ENCODE data around the gene SPOP.

The SPOP gene

DNA sequence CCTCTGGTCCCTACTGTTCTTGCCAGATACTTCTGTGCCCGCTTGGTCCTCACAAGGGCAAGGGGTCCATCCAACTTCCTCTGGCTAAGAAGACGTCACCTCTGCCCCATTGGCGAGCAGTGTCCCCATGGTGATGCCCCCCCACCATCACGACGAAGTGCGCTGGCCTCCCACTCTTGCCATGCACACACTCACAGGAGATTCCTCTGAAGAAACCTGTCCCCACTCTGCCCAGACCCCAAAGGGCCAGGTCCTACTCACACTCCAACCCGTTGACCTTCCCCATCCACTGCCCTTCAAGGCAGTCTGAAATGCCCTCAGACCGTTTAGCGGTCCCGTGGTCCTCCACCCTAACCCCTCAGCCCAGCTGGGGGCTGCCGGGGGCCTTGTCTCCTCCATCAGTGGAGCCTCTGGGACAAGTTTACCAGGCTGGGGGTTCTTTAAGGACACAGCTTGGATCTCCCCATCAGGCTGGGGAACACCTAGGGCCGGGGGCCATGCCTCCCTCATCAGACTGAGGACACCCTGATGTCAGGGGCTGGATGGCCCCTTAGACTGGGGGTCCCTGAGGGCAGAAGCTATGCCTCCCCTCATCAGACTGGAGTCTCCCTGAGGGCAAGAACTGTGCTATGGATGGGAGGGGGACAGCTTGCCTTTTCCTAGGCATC, 95.7 kb downstream of the SPOP start:
- Histone ChIP-seq H3K27ac (ENCODE audit: low read depth, low read length) (no peak overlapping the region), H3K4me3 (ENCODE audit: low read length) (no peak overlapping the region), H3K9me3 (ENCODE audit: insufficient read depth, low read depth, low read length) (no peaks in the 10 kb centered on the region), H3K4me1 (ENCODE audit: insufficient read depth, low read length) (no peaks in the 10 kb centered on the region), H3K27me3 (ENCODE audit: insufficient read depth, low read length) (peaks cover 13% of the 10 kb centered on the region), H3K36me3 (ENCODE audit: insufficient read depth, low read length) (no peaks in the 10 kb centered on the region), H3K9ac (ENCODE audit: low read depth, low read length) (no peak overlapping the region)
- WGBS: 91% methylated on average over 12 of the region's 12 CpGs

DNA sequence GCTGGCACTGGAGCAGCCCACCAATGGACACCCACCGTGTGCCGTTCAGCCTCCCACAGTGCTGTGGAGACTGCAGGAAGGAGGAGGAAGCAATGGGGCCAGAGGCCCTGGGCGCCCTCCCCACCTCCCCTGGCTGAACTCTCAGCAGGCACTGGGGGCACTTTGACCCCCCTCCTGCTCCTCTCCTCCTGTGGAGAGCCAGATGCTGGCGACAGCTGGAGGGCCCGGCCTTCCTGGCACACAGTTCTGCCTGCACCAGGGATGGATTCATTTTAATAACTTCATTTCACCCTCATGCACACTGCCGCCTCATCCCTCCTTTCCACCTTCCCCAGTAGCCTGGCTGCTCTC, 96.3 kb downstream of the SPOP start:
- H3K4me3 ChIP-seq (ENCODE audit: low read length): no peak overlapping the region
- no peaks in the 10 kb centered on the region for H3K9me3 ChIP-seq (ENCODE audit: insufficient read depth, low read depth, low read length)
- no peak overlapping the region for H3K27ac ChIP-seq (ENCODE audit: low read depth, low read length)
- H3K9ac ChIP-seq (ENCODE audit: low read depth, low read length): no peak overlapping the region
- no peaks in the 10 kb centered on the region for H3K4me1 ChIP-seq (ENCODE audit: insufficient read depth, low read length)
- peaks cover 16% of the 10 kb centered on the region for H3K27me3 ChIP-seq (ENCODE audit: insufficient read depth, low read length)
- 78% methylated on average over 6 of the region's 6 CpGs for WGBS
- no peaks in the 10 kb centered on the region for H3K36me3 ChIP-seq (ENCODE audit: insufficient read depth, low read length)

DNA sequence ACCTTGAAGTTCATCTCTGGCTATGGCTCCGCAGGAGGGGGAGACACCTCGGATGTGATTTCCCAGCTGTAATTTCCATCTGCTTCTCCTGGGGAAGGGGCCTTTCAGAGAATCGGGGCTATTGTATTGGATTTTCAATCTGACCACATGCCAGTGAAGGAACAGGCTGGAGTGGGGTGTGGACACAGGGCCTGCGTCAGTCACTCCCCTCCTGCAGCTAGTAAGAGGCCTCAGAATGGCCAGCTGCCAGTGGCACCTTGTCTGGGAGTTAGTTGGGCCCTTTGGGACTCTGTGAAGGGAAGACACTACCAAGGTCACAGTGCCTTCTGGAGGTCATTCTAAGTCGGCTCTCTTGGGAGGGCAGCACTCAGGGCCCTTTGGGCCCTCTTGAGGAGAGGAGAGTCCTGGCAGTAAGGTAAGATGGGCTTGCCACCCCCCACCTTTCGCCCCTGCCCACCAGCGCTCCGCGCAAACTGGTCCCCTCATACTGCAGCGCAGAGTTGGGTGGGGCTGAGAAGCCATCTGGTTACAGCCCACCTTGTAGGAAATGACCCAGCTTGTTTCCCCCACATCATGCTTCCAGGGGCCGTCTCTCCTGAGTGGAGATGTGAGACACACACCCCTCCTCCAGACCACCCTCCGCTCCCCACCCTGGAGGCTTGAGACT, 96.8 kb downstream of the SPOP start:
- H3K27ac ChIP-seq (ENCODE audit: low read depth, low read length): no peak overlapping the region
- no peaks in the 10 kb centered on the region for H3K9me3 ChIP-seq (ENCODE audit: insufficient read depth, low read depth, low read length)
- no peak overlapping the region for H3K4me3 ChIP-seq (ENCODE audit: low read length)
- WGBS: 92% methylated on average over 12 of the region's 12 CpGs
- no peaks in the 10 kb centered on the region for H3K4me1 ChIP-seq (ENCODE audit: insufficient read depth, low read length)
- no peaks in the 10 kb centered on the region for H3K36me3 ChIP-seq (ENCODE audit: insufficient read depth, low read length)
- H3K9ac ChIP-seq (ENCODE audit: low read depth, low read length): no peak overlapping the region
- peaks cover 16% of the 10 kb centered on the region for H3K27me3 ChIP-seq (ENCODE audit: insufficient read depth, low read length)

DNA sequence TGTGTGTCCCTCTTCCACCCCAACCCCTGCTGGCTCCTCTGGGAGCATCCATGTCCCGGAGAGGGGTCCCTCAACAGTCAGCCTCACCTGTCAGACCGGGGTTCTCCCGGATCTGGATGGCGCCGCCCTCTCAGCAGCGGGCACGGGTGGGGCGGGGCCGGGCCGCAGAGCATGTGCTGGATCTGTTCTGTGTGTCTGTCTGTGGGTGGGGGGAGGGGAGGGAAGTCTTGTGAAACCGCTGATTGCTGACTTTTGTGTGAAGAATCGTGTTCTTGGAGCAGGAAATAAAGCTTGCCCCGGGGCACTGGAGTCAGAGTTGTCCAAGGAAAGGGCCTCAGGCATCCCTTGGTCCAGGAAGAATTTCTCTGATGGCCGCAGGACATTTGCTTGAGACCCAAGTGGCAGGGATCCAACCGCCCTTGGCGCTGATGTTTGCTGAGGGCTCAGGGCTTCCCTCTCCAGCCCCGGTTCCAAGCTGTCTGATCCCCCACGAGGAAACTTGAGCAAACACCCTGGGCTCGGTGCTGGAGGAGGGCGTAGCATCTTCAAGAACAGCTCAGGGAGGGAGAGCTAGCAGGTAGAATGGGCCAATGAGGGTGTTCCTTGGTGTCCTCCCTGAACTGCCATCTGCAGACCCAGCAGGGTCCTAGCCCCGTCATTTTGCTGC, 97.7 kb downstream of the SPOP start:
- no peak overlapping the region for H3K9ac ChIP-seq (ENCODE audit: low read depth, low read length)
- peaks cover 17% of the 10 kb centered on the region for H3K27me3 ChIP-seq (ENCODE audit: insufficient read depth, low read length)
- no peaks in the 10 kb centered on the region for H3K9me3 ChIP-seq (ENCODE audit: insufficient read depth, low read depth, low read length)
- no peak overlapping the region for H3K27ac ChIP-seq (ENCODE audit: low read depth, low read length)
- H3K36me3 ChIP-seq (ENCODE audit: insufficient read depth, low read length): no peaks in the 10 kb centered on the region
- H3K4me1 ChIP-seq (ENCODE audit: insufficient read depth, low read length): peaks cover under 1% of the 10 kb centered on the region; the same call in 1 of the 2 replicates
- WGBS: 91% methylated on average over 21 of the region's 21 CpGs
- no peak overlapping the region for H3K4me3 ChIP-seq (ENCODE audit: low read length)

DNA sequence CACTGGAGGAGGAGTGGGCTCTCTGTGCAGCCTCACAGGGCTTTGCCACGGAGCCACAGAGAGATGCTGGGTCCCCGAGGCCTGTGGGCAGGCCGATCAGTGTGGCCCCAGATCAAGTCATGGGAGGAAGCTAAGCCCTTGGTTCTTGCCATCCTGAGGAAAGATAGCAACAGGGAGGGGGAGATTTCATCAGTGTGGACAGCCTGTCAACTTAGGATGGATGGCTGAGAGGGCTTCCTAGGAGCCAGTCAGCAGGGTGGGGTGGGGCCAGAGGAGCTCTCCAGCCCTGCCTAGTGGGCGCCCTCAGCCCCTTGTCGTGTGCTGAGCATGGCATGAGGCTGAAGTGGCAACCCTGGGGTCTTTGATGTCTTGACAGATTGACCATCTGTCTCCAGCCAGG, 98.4 kb downstream of the SPOP start:
- Histone ChIP-seq H3K36me3 (ENCODE audit: insufficient read depth, low read length) (no peaks in the 10 kb centered on the region), H3K4me3 (ENCODE audit: low read length) (no peak overlapping the region), H3K9me3 (ENCODE audit: insufficient read depth, low read depth, low read length) (no peaks in the 10 kb centered on the region), H3K9ac (ENCODE audit: low read depth, low read length) (no peak overlapping the region), H3K27ac (ENCODE audit: low read depth, low read length) (no peak overlapping the region), H3K27me3 (ENCODE audit: insufficient read depth, low read length) (peaks cover 23% of the 10 kb centered on the region), H3K4me1 (ENCODE audit: insufficient read depth, low read length) (peaks cover 5% of the 10 kb centered on the region; the same call in 1 of the 2 replicates)
- 85% methylated on average over 5 of the region's 5 CpGs for WGBS

DNA sequence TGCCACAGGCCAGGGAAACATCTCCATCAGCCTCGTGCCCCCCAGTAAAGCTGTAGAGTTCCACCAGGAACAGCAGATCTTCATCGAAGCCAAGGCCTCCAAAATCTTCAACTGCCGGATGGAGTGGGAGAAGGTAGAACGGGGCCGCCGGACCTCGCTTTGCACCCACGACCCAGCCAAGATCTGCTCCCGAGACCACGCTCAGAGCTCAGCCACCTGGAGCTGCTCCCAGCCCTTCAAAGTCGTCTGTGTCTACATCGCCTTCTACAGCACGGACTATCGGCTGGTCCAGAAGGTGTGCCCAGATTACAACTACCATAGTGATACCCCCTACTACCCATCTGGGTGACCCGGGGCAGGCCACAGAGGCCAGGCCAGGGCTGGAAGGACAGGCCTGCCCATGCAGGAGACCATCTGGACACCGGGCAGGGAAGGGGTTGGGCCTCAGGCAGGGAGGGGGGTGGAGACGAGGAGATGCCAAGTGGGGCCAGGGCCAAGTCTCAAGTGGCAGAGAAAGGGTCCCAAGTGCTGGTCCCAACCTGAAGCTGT, 98.9 kb downstream of the SPOP start:
- Histone ChIP-seq H3K4me3 (ENCODE audit: low read length) (no peak overlapping the region), H3K27me3 (ENCODE audit: insufficient read depth, low read length) (peaks cover 23% of the 10 kb centered on the region), H3K4me1 (ENCODE audit: insufficient read depth, low read length) (peaks cover 5% of the 10 kb centered on the region), H3K36me3 (ENCODE audit: insufficient read depth, low read length) (no peaks in the 10 kb centered on the region), H3K9ac (ENCODE audit: low read depth, low read length) (no peak overlapping the region), H3K9me3 (ENCODE audit: insufficient read depth, low read depth, low read length) (no peaks in the 10 kb centered on the region), H3K27ac (ENCODE audit: low read depth, low read length) (no peak overlapping the region)
- WGBS: 94% methylated on average over 17 of the region's 17 CpGs

DNA sequence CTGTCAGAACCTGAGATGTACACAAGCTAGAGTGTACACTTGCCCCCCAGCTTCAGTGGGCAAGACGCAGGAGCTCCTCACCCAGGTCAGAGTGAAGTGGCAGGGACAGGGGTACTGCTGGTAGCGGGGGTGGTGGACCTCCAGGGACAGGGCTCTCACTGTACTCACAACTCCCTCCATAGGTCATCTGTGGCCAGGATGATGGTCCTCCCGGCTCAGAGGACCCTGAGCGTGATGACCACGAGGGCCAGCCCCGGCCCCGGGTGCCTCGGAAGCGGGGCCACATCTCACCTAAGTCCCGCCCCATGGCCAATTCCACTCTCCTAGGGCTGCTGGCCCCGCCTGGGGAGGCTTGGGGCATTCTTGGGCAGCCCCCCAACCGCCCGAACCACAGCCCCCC, 99.5 kb downstream of the SPOP start:
- Histone ChIP-seq H3K4me3 (ENCODE audit: low read length) (no peak overlapping the region), H3K27me3 (ENCODE audit: insufficient read depth, low read length) (peaks cover 23% of the 10 kb centered on the region), H3K9me3 (ENCODE audit: insufficient read depth, low read depth, low read length) (no peaks in the 10 kb centered on the region), H3K9ac (ENCODE audit: low read depth, low read length) (no peak overlapping the region), H3K27ac (ENCODE audit: low read depth, low read length) (no peak overlapping the region), H3K4me1 (ENCODE audit: insufficient read depth, low read length) (peaks cover 5% of the 10 kb centered on the region), H3K36me3 (ENCODE audit: insufficient read depth, low read length) (no peaks in the 10 kb centered on the region)
- 90% methylated on average over 13 of the region's 13 CpGs for WGBS

DNA sequence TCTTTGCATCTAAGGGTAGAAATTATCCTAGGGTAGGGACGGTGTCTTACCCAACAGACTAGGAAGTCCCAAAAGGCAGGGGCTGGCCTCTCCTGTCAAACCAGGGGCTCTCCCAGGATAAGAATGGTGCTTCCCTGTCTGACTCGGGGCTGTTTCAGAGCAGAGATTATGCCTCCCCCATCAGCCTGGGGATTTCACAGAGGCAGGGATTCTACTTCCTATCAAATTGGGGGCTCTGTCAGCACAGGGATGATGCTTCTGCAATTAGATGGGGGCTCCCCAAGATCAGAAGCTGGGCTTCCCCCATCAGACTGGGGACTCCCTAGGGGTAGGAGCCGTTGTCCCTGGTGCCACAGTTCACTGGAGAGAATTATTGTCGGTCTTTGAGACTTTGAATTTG, 99.9 kb downstream of the SPOP start:
- Histone ChIP-seq H3K27me3 (ENCODE audit: insufficient read depth, low read length) (peaks cover 23% of the 10 kb centered on the region), H3K27ac (ENCODE audit: low read depth, low read length) (no peak overlapping the region), H3K4me1 (ENCODE audit: insufficient read depth, low read length) (peaks cover 5% of the 10 kb centered on the region), H3K9me3 (ENCODE audit: insufficient read depth, low read depth, low read length) (no peaks in the 10 kb centered on the region), H3K9ac (ENCODE audit: low read depth, low read length) (no peak overlapping the region), H3K4me3 (ENCODE audit: low read length) (no peak overlapping the region), H3K36me3 (ENCODE audit: insufficient read depth, low read length) (no peaks in the 10 kb centered on the region)
- 80% methylated on average over 4 of the region's 4 CpGs for WGBS

DNA sequence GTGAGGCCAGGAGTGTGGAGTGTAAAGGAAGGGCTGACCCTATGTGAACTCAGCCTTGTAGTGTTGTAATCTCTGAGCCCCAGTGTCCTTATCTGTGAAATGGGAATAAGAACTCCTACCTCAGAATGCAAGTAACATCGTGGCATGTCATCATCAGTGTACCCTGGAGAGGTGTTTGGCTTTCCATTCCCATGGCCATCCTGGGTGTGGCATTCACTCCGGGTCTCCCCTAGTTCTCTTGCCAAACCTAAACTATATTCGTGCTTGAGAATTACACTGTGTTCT, 100.3 kb downstream of the SPOP start:
- H3K27me3 ChIP-seq (ENCODE audit: insufficient read depth, low read length): peaks cover 23% of the 10 kb centered on the region
- no peaks in the 10 kb centered on the region for H3K9me3 ChIP-seq (ENCODE audit: insufficient read depth, low read depth, low read length)
- no peaks in the 10 kb centered on the region for H3K36me3 ChIP-seq (ENCODE audit: insufficient read depth, low read length)
- H3K4me3 ChIP-seq (ENCODE audit: low read length): peak overlapping the region; percentile 83; the same call in 1 of the 2 replicates
- no peak overlapping the region for H3K27ac ChIP-seq (ENCODE audit: low read depth, low read length)
- 77% methylated on average over 3 of the region's 3 CpGs for WGBS
- H3K4me1 ChIP-seq (ENCODE audit: insufficient read depth, low read length): peaks cover 5% of the 10 kb centered on the region
- no peak overlapping the region for H3K9ac ChIP-seq (ENCODE audit: low read depth, low read length)

DNA sequence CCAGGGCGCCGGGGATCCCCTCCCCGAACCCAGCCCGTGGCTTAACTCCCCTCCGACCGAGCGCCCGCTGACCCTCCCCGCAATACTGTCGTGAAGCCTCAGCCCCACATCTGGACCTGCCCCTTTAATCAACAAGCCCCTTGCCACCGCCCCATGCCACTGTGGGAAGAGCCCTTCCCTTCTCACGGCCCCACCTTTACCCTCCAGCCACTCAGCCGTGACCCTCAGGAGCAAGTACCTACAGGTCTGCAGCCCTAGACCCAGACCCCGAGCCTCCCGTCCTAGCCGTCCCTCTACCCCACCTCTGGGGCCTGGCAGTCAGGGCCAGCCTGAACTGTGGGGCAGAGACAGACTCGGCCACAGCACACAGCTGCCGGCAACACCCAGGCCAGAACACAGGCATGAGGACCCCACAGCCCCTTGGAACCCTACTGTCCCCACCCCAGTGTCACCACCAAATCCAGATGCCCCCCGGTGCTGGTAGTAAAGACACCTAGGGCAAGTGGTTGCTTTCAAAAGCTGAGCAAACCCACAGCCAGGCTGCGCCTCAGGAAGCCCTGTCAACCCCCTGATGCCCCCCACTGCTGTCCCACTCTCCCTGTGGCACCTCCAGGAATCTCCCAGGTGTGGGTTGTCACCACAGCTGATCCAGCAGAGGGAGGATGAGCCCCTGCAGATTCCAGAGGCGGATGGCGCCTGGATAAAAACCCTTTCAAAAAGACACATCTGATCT, 100.8 kb downstream of the SPOP start:
- Histone ChIP-seq H3K36me3 (ENCODE audit: insufficient read depth, low read length) (no peaks in the 10 kb centered on the region), H3K27ac (ENCODE audit: low read depth, low read length) (no peak overlapping the region), H3K9ac (ENCODE audit: low read depth, low read length) (0 out of 2 replicates have a peak overlapping the region, but pooled peaks have one; percentile 4), H3K4me3 (ENCODE audit: low read length) (peak overlapping the region; percentile 83), H3K4me1 (ENCODE audit: insufficient read depth, low read length) (peaks cover 5% of the 10 kb centered on the region), H3K9me3 (ENCODE audit: insufficient read depth, low read depth, low read length) (no peaks in the 10 kb centered on the region), H3K27me3 (ENCODE audit: insufficient read depth, low read length) (peaks cover 23% of the 10 kb centered on the region)
- WGBS: 9% methylated on average over 20 of the region's 22 CpGs
